GM12865 (cell line): Measurements from ENCODE around the gene DDX17.

ENCODE experiments used
- DNase-seq: peaks from one replicate; pipeline ENCODE4 v3.0.0; 2010; ENCODE audit warnings: low read depth
- H3K4me3 ChIP-seq: 2 replicates; pipeline ENCODE4 v1.5.1; 2011; ENCODE audit warnings: mild to moderate bottlenecking, low read depth, low read length, control low read depth
- CTCF ChIP-seq: IDR thresholded peaks from 2 replicates; pipeline ENCODE4 v1.5.1; 2011; ENCODE audit warnings: low read length, control low read depth, low read depth, inconsistent platforms; ENCODE audit not compliant: insufficient read depth; ENCODE audit errors: missing control alignments

DDX17 gene

GRCh38 chr22:38442967-38443627, 63.0 kb downstream of the DDX17 start:
- H3K4me3 ChIP-seq, result no peak overlapping the region
- no peak for TF ChIP-seq CTCF
- no peak for DNase-seq

GRCh38 chr22:38441620-38442287, 64.4 kb downstream of the DDX17 start:
- TF ChIP-seq CTCF, result no peak
- DNase-seq, result no peak
- H3K4me3 ChIP-seq, result no peak overlapping the region

- no peak for DNase-seq
- no peak overlapping the region for H3K4me3 ChIP-seq
- TF ChIP-seq CTCF, result no peak
Observed at GRCh38 chr22:38440747-38441350, 65.3 kb downstream of the DDX17 start.

- no peak for TF ChIP-seq CTCF
- DNase-seq, result no peak
- H3K4me3 ChIP-seq, result no peak overlapping the region
Observed at GRCh38 chr22:38437416-38437815, 68.7 kb downstream of the DDX17 start.

- DNase-seq, result no peak
- no peak overlapping the region for H3K4me3 ChIP-seq
- no peak for TF ChIP-seq CTCF
Observed at GRCh38 chr22:38436629-38437395, 69.3 kb downstream of the DDX17 start.

- TF ChIP-seq CTCF, result no peak
- no peak for DNase-seq
- no peak overlapping the region for H3K4me3 ChIP-seq
Observed at GRCh38 chr22:38435965-38436364, 70.1 kb downstream of the DDX17 start.
